PC-9 (cell line): Measurements from ENCODE around the gene FILIP1L.

Experiments used
- EZH2 ChIP-seq: fragments of 200-600 bp; sonication (generic); IDR thresholded peaks from 2 replicates; pipeline ENCODE4 v1.8.0; 2017; ENCODE audit warnings: antibody characterized with exemption, low read depth
- TF ChIP-seq, protein P1 (sequence below): fragments of 200-600 bp; sonication (generic); conservative IDR thresholded peaks from 2 replicates; pipeline ENCODE4 v1.6.1; 2017; ENCODE audit warnings: mixed run types, antibody characterized with exemption, mild to moderate bottlenecking, moderate library complexity

DNA sequence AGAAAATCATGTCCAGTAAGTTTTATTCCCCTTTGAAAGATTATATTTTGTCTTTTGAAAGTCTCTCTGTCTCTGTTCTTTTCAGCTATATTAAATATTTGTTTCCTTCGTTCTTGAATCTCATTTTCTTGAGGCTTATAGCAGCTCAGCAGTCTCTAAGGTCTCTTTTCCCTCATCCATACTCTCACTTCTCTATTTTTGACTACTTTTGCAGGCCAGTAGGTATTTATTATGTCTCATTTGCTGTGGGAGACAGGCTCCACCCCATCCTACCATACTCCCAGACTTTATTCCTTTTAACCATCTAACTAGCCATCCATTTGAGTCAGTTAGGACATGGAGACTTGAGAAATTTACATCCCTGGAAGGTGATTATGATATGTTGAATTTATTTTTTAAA lies 71.0 kb downstream of the FILIP1L start:
- TF ChIP-seq, protein P1, sequence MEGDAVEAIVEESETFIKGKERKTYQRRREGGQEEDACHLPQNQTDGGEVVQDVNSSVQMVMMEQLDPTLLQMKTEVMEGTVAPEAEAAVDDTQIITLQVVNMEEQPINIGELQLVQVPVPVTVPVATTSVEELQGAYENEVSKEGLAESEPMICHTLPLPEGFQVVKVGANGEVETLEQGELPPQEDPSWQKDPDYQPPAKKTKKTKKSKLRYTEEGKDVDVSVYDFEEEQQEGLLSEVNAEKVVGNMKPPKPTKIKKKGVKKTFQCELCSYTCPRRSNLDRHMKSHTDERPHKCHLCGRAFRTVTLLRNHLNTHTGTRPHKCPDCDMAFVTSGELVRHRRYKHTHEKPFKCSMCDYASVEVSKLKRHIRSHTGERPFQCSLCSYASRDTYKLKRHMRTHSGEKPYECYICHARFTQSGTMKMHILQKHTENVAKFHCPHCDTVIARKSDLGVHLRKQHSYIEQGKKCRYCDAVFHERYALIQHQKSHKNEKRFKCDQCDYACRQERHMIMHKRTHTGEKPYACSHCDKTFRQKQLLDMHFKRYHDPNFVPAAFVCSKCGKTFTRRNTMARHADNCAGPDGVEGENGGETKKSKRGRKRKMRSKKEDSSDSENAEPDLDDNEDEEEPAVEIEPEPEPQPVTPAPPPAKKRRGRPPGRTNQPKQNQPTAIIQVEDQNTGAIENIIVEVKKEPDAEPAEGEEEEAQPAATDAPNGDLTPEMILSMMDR = no peak
- no peak for TF ChIP-seq EZH2
